HCT116 (cell line): Measurements from ENCODE around the gene FOXS1. TPM values are rescaled to one million over a fixed set of nuclear protein-coding genes. Genes with fewer than 3 reads are reported as not detected.

Experiments used
- ATAC-seq: fragments of 200-7000 bp; cut with Tn5 transposase; 2 replicates; pipeline ENCODE4 v1.9.1; 2020; ENCODE audit warnings: mild to moderate bottlenecking, moderate library complexity
- BruUV-seq: library from RNA; stranded (reverse); fragments of 400-500 nt; replicated peaks from 2 replicates; lab custom pipeline; 2021; lab: Mats Ljungman, UMichigan
- CTCF ChIA-PET: fragments of 300-600 bp; sonication (Branson Sonifier 250); formaldehyde crosslinking; loops from one replicate; lab custom pipeline; 2021; ENCODE audit warnings: antibody characterized with exemption; lab: Charles Lee
- POLR2A ChIA-PET: fragments of 300-600, 350-600 bp; sonication (Branson Sonifier 250); formaldehyde crosslinking; loops from one replicate; lab custom pipeline; 2021; ENCODE audit warnings: antibody characterized with exemption; lab: Charles Lee
- RAD21 ChIA-PET, 2 experiments: fragments of 300-600 bp; sonication (Branson Sonifier 250); formaldehyde crosslinking; loops; one replicate each; lab custom pipeline; 2023; ENCODE audit warnings: low total read pairs in 2 of 2; ENCODE audit not compliant: uncharacterized antibody in 2 of 2, unreplicated experiment in 2 of 2, low non-redundant PET in 1 of 2; lab: Charles Lee
- DNase-seq: peaks from one replicate; pipeline ENCODE4 v3.0.0-alpha.2; 2010; ENCODE audit warnings: low read depth, low spot score
- H2AFZ ChIP-seq: fragments of 200-600 bp; shearing (Covaris generic), sonication (generic); 2 replicates; pipeline ENCODE4 v1.6.1; 2017; ENCODE audit warnings: low read depth, mixed run types, mixed read lengths, antibody characterized with exemption, low read length; ENCODE audit not compliant: poor library complexity, severe bottlenecking
- H3K27ac ChIP-seq: 2 replicates; pipeline ENCODE4 v1.5.1; 2012; ENCODE audit warnings: low read depth, low read length
- H3K27me3 ChIP-seq: fragments of 200-600 bp; sonication (generic); 2 replicates; pipeline ENCODE4 v1.6.1; 2016; ENCODE audit warnings: mixed run types, low read length, mixed read lengths; ENCODE audit not compliant: insufficient read depth
- H3K36me3 ChIP-seq, 2 experiments: fragments of 200-500 bp in 1 of 2; fragments of 200-600 bp in 1 of 2; sonication (Bioruptor generic) in 1 of 2; sonication (generic) in 1 of 2; 2 replicates each; pipeline versions ENCODE4 v1.5.1 to v1.6.1; 2014 to 2016; ENCODE audit warnings: low read length in 2 of 2, inconsistent platforms in 1 of 2, mixed read lengths in 1 of 2, mixed run types in 1 of 2; ENCODE audit not compliant: insufficient read depth in 2 of 2, control insufficient read depth in 1 of 2
- H3K4me1 ChIP-seq, 2 experiments: fragments of 200-600 bp in 1 of 2; sonication (generic) in 1 of 2; 2 replicates each; pipeline versions ENCODE4 v1.5.1 to v1.6.1; 2012 to 2017; ENCODE audit warnings: low read length in 2 of 2, inconsistent platforms in 1 of 2, mild to moderate bottlenecking in 1 of 2, mixed read lengths in 1 of 2, mixed run types in 1 of 2, moderate library complexity in 1 of 2; ENCODE audit not compliant: insufficient read depth in 2 of 2, control insufficient read depth in 1 of 2
- H3K4me2 ChIP-seq: fragments of 200-600 bp; sonication (generic); 2 replicates; pipeline ENCODE4 v1.6.1; 2017; ENCODE audit warnings: mixed run types, low read length, mixed read lengths
- H3K4me3 ChIP-seq, 2 experiments: fragments of 200-600 bp in 1 of 2; sonication (generic) in 1 of 2; replicated peaks in 1 of 2; 2 replicates each; pipeline ENCODE4 v1.5.1; 2011 to 2016; ENCODE audit warnings: low read length in 2 of 2, control low read depth in 1 of 2, low read depth in 1 of 2, mild to moderate bottlenecking in 1 of 2, mixed read lengths in 1 of 2, mixed run types in 1 of 2
- H3K79me2 ChIP-seq: fragments of 200-600 bp; sonication (generic); 2 replicates; pipeline ENCODE4 v1.6.1; 2017; ENCODE audit warnings: mild to moderate bottlenecking, mixed run types, low read length, moderate library complexity, mixed read lengths; ENCODE audit not compliant: insufficient read depth
- H3K9ac ChIP-seq: fragments of 200-600 bp; sonication (generic); 2 replicates; pipeline ENCODE4 v1.6.1; 2016; ENCODE audit warnings: low read length, mixed read lengths
- H3K9me2 ChIP-seq: fragments of 200-600 bp; sonication (generic), shearing (Covaris generic); 2 replicates; pipeline ENCODE4 v1.6.1; 2017; ENCODE audit warnings: mixed run types, mild to moderate bottlenecking, moderate library complexity; ENCODE audit not compliant: insufficient read depth
- H3K9me3 ChIP-seq, 2 experiments: fragments of 200-500 bp in 1 of 2; fragments of 200-600 bp in 1 of 2; sonication (Bioruptor generic) in 1 of 2; sonication (generic) in 1 of 2; 2 replicates each; pipeline ENCODE4 v1.6.1; 2014 to 2017; ENCODE audit warnings: low read length in 2 of 2, mixed read lengths in 2 of 2, inconsistent platforms in 1 of 2, low read depth in 1 of 2, mild to moderate bottlenecking in 1 of 2, mixed run types in 1 of 2, moderate library complexity in 1 of 2; ENCODE audit not compliant: control insufficient read depth in 1 of 2, insufficient read depth in 1 of 2
- H4K20me1 ChIP-seq: fragments of 200-600 bp; sonication (generic), shearing (Covaris generic); 2 replicates; pipeline ENCODE4 v1.6.1; 2017; ENCODE audit warnings: mixed run types, mild to moderate bottlenecking, moderate library complexity; ENCODE audit not compliant: insufficient read depth
- CBX3 ChIP-seq: IDR thresholded peaks from 2 replicates; pipeline ENCODE4 v1.6.1; 2012; ENCODE audit warnings: low read depth
- CEBPB ChIP-seq: IDR thresholded peaks from 2 replicates; pipeline ENCODE4 v1.6.1; 2012; ENCODE audit warnings: low read depth
- EGR1 ChIP-seq: IDR thresholded peaks from 2 replicates; pipeline ENCODE4 v1.6.1; 2012; ENCODE audit warnings: low read depth
- EZH2 ChIP-seq: fragments of 200-600 bp; sonication (generic); IDR thresholded peaks from 2 replicates; pipeline ENCODE4 v1.6.1; 2017; ENCODE audit warnings: antibody characterized with exemption, mixed run types
- EZH2phosphoT487 ChIP-seq: fragments of 200-600 bp; IDR thresholded peaks from 2 replicates; pipeline ENCODE4 v1.6.1; 2018; ENCODE audit warnings: antibody characterized with exemption, borderline replicate concordance
- FOSL1 ChIP-seq: IDR thresholded peaks from 2 replicates; pipeline ENCODE4 v1.6.1; 2012; ENCODE audit warnings: low read depth
- JUND ChIP-seq: IDR thresholded peaks from 2 replicates; pipeline ENCODE4 v1.6.1; 2012
- POLR2AphosphoS5 ChIP-seq: IDR thresholded peaks from 2 replicates; pipeline ENCODE4 v1.6.1; 2011; ENCODE audit warnings: mild to moderate bottlenecking, low read depth, low read length, moderate library complexity
- RAD21 ChIP-seq: IDR thresholded peaks from 2 replicates; pipeline ENCODE4 v1.6.1; 2012; ENCODE audit warnings: low read depth, mild to moderate bottlenecking
- SIN3A ChIP-seq: IDR thresholded peaks from 2 replicates; pipeline ENCODE4 v1.6.1; 2012; ENCODE audit warnings: low read depth
- SRF ChIP-seq: IDR thresholded peaks from 2 replicates; pipeline ENCODE4 v1.6.1; 2012; ENCODE audit warnings: low read depth
- TCF7L2 ChIP-seq: IDR thresholded peaks from 2 replicates; pipeline ENCODE4 v1.7.0; 2011; ENCODE audit warnings: borderline replicate concordance, inconsistent platforms; ENCODE audit not compliant: insufficient read depth, insufficient read length; ENCODE audit errors: extremely low read depth
- YY1 ChIP-seq: IDR thresholded peaks from 2 replicates; pipeline ENCODE4 v1.6.1; 2011; ENCODE audit warnings: low read length, low read depth, moderate library complexity, mild to moderate bottlenecking; ENCODE audit not compliant: insufficient replicate concordance; ENCODE audit errors: extremely low read depth
- ZBTB33 ChIP-seq: IDR thresholded peaks from 2 replicates; pipeline ENCODE4 v1.6.1; 2011; ENCODE audit warnings: mild to moderate bottlenecking, low read length, moderate library complexity; ENCODE audit not compliant: insufficient replicate concordance; ENCODE audit errors: extremely low read depth
- ZFX ChIP-seq: fragments of 450-650 bp; IDR thresholded peaks from 2 replicates; pipeline ENCODE4 v1.6.1; 2017
- ZNF274 ChIP-seq: fragments of 200-500 bp; sonication (Bioruptor generic); IDR thresholded peaks from 2 replicates; pipeline ENCODE4 v1.6.1; 2014; ENCODE audit warnings: mild to moderate bottlenecking, low read depth, low read length, inconsistent platforms
- intact Hi-C: fragments of 100-400 bp; cut with micrococcal nuclease; formaldehyde crosslinking; loops from 2 replicates; pipeline ENCODE4 v1.10.0; 2022
- total RNA-seq: library from RNA; stranded (reverse); gene quantifications from one replicate; pipeline ENCODE4 v1.2.1, GENCODE V29; 2021; ENCODE audit not compliant: unreplicated experiment
- TF ChIP-seq, protein P1 (sequence below): IDR thresholded peaks from 2 replicates; pipeline ENCODE4 v1.6.1; 2012
- TF ChIP-seq, protein P2 (sequence below): IDR thresholded peaks from 2 replicates; pipeline ENCODE4 v1.6.1; 2012
- TF ChIP-seq, protein P3 (sequence below): IDR thresholded peaks from 2 replicates; pipeline ENCODE4 v1.6.1; 2012; ENCODE audit warnings: low read depth

FOXS1 gene
- total RNA-seq, 1 experiment from 2014 or later: not detected

- DNase-seq (no peak), ATAC-seq (no peak)
- H4K20me1 ChIP-seq: no peaks in the 10 kb centered on the region
- H3K27me3 ChIP-seq: no peaks in the 10 kb centered on the region
- CTCF ChIA-PET: no interaction called here
- peaks cover 15 to 20% of the 10 kb centered on the region in 2 experiments; a peak in 3 of 4 replicates for H3K4me1 ChIP-seq
- H2AFZ ChIP-seq: no peak overlapping the region
- no peak overlapping the region for H3K4me3 ChIP-seq
- H3K36me3 ChIP-seq: no peaks in the 10 kb centered on the region
- H3K9me2 ChIP-seq: no peaks in the 10 kb centered on the region
- H3K9me3 ChIP-seq: no peaks in the 10 kb centered on the region
- RAD21 ChIA-PET: no interaction called here
- H3K9ac ChIP-seq: no peak overlapping the region
- POLR2A ChIA-PET: no interaction called here
- H3K27ac ChIP-seq: no peak overlapping the region
- H3K4me2 ChIP-seq: no peak overlapping the region
- H3K79me2 ChIP-seq: no peaks in the 10 kb centered on the region
- TF ChIP-seq ZFX: no peak
- no peak for TF ChIP-seq CEBPB
- TF ChIP-seq ZBTB33: no peak
- TF ChIP-seq JUND: no peak
- no peak for TF ChIP-seq POLR2AphosphoS5
- no peak for TF ChIP-seq SIN3A
- no peak for TF ChIP-seq FOSL1
- TF ChIP-seq EGR1: no peak
- TF ChIP-seq YY1: no peak
- TF ChIP-seq, protein P1, sequence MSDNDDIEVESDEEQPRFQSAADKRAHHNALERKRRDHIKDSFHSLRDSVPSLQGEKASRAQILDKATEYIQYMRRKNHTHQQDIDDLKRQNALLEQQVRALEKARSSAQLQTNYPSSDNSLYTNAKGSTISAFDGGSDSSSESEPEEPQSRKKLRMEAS: no peak
- no peak for TF ChIP-seq SRF
- no peak for TF ChIP-seq EZH2phosphoT487
- TF ChIP-seq, protein P2, sequence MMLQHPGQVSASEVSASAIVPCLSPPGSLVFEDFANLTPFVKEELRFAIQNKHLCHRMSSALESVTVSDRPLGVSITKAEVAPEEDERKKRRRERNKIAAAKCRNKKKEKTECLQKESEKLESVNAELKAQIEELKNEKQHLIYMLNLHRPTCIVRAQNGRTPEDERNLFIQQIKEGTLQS: no peak
- TF ChIP-seq, protein P3, sequence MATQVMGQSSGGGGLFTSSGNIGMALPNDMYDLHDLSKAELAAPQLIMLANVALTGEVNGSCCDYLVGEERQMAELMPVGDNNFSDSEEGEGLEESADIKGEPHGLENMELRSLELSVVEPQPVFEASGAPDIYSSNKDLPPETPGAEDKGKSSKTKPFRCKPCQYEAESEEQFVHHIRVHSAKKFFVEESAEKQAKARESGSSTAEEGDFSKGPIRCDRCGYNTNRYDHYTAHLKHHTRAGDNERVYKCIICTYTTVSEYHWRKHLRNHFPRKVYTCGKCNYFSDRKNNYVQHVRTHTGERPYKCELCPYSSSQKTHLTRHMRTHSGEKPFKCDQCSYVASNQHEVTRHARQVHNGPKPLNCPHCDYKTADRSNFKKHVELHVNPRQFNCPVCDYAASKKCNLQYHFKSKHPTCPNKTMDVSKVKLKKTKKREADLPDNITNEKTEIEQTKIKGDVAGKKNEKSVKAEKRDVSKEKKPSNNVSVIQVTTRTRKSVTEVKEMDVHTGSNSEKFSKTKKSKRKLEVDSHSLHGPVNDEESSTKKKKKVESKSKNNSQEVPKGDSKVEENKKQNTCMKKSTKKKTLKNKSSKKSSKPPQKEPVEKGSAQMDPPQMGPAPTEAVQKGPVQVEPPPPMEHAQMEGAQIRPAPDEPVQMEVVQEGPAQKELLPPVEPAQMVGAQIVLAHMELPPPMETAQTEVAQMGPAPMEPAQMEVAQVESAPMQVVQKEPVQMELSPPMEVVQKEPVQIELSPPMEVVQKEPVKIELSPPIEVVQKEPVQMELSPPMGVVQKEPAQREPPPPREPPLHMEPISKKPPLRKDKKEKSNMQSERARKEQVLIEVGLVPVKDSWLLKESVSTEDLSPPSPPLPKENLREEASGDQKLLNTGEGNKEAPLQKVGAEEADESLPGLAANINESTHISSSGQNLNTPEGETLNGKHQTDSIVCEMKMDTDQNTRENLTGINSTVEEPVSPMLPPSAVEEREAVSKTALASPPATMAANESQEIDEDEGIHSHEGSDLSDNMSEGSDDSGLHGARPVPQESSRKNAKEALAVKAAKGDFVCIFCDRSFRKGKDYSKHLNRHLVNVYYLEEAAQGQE: no peak
- TF ChIP-seq TCF7L2: no peak
- TF ChIP-seq CBX3: no peak
- no peak for TF ChIP-seq EZH2
- no peak for TF ChIP-seq RAD21
- TF ChIP-seq ZNF274: no peak
- intact Hi-C loops: no loop called here
- no TSS peak for BruUV-seq
These were observed 19.4 kb upstream of the FOXS1 start for GRCh38 chr20:31864521-31865400.
